ENCODE results near the gene GPR156.

- TF ChIP-seq NFIC (IDR thresholded peaks at IDR 0.05): no peak
- TF ChIP-seq, protein P1, sequence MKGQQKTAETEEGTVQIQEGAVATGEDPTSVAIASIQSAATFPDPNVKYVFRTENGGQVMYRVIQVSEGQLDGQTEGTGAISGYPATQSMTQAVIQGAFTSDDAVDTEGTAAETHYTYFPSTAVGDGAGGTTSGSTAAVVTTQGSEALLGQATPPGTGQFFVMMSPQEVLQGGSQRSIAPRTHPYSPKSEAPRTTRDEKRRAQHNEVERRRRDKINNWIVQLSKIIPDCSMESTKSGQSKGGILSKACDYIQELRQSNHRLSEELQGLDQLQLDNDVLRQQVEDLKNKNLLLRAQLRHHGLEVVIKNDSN (IDR thresholded peaks at IDR 0.05): no peak
- TF ChIP-seq FOXM1 (IDR thresholded peaks at IDR 0.05; ENCODE audit: borderline replicate concordance, low read depth): no peak
- TF ChIP-seq TAF1 (IDR thresholded peaks at IDR 0.05; ENCODE audit: low read depth): no peak
- TF ChIP-seq, protein P2, sequence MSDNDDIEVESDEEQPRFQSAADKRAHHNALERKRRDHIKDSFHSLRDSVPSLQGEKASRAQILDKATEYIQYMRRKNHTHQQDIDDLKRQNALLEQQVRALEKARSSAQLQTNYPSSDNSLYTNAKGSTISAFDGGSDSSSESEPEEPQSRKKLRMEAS (IDR thresholded peaks at IDR 0.05): no peak
- TF ChIP-seq TCF12 (IDR thresholded peaks at IDR 0.05; ENCODE audit: low read depth): no peak
- no peak for TF ChIP-seq CREB1 (IDR thresholded peaks at IDR 0.05; ENCODE audit: low read depth)
Observed at GRCh38 chr3:120212505-120212904, 72.5 kb downstream of the GPR156 start.
